ENCODE measurements around the gene SMURF2. TPM values are rescaled to one million over a fixed set of nuclear protein-coding genes. Genes with fewer than 3 reads are reported as not detected.

The SMURF2 gene
- total and polyA plus RNA-seq, 2 of the 4 experiments (the other 2 are of a cell fraction), result 131 to 774 TPM

- ChIA-PET POLR2A (ENCODE audit: unreplicated experiment) (no interaction called here), CTCF (no interaction called here)
- Histone ChIP-seq H3K9ac (ENCODE audit: low read depth, low read length) (no peak overlapping the region), H3K56ac (ENCODE audit: extremely low read depth, insufficient read depth, low read length) (no peak overlapping the region), H2BK20ac (ENCODE audit: low read depth, low read length) (no peak overlapping the region), H3K18ac (ENCODE audit: low read depth, low read length) (no peak overlapping the region), H4K20me1 (ENCODE audit: insufficient read depth, low read length) (peaks cover 78% of the 10 kb centered on the region), H3K79me1 (ENCODE audit: low read depth in 1 of 2, low read length in 2 of 2) (peaks cover 27 to 57% of the 10 kb centered on the region in 2 experiments), H3K4ac (ENCODE audit: low read depth, low read length) (no peak overlapping the region), H3K14ac (replicated peaks; ENCODE audit: low read depth, low read length) (no peak overlapping the region), H3K4me1 (ENCODE audit: control insufficient read depth, insufficient read depth, low read length) (peaks cover 2% of the 10 kb centered on the region; the same call in 1 of the 2 replicates), H3K23ac (ENCODE audit: low read depth, low read length) (no peak overlapping the region), H4K91ac (ENCODE audit: insufficient read depth, low read depth, low read length) (no peak overlapping the region), H3K4me3 (ENCODE audit: insufficient read depth, low read depth, low read length) (no peak overlapping the region), H3K27ac (ENCODE audit: insufficient read depth, low read length) (no peak overlapping the region), H2AFZ (replicated peaks; ENCODE audit: low read length, poor library complexity) (no peak overlapping the region), H4K8ac (ENCODE audit: low read depth in 2 of 2, low read length in 2 of 2) (no peak overlapping the region), H2BK15ac (ENCODE audit: low read depth, low read length) (no peak overlapping the region), H2BK120ac (ENCODE audit: low read depth, low read length) (no peak overlapping the region), H3K27me3 (ENCODE audit: control insufficient read depth, insufficient read depth, low read length) (no peaks in the 10 kb centered on the region), H2BK5ac (ENCODE audit: low read depth, low read length, poor library complexity, severe bottlenecking) (no peak overlapping the region), H2AK5ac (ENCODE audit: low read depth, low read length) (no peak overlapping the region), H3K9me1 (ENCODE audit: insufficient read depth, low read length) (peaks cover 3% of the 10 kb centered on the region; the same call in 1 of the 2 replicates), H3K36me3 (ENCODE audit: control insufficient read depth, insufficient read depth, low read length) (peaks cover 52% of the 10 kb centered on the region), H3K9me3 (ENCODE audit: control insufficient read depth, insufficient read depth, low read length) (no peaks in the 10 kb centered on the region), H3K4me2 (ENCODE audit: low read depth, low read length) (no peak overlapping the region), H4K5ac (ENCODE audit: low read depth, low read length) (no peak overlapping the region), H2AK9ac (replicated peaks; ENCODE audit: low read depth, low read length, poor library complexity) (no peak overlapping the region)
- TF ChIP-seq, protein P1, sequence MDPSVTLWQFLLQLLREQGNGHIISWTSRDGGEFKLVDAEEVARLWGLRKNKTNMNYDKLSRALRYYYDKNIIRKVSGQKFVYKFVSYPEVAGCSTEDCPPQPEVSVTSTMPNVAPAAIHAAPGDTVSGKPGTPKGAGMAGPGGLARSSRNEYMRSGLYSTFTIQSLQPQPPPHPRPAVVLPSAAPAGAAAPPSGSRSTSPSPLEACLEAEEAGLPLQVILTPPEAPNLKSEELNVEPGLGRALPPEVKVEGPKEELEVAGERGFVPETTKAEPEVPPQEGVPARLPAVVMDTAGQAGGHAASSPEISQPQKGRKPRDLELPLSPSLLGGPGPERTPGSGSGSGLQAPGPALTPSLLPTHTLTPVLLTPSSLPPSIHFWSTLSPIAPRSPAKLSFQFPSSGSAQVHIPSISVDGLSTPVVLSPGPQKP (IDR thresholded peaks at IDR 0.05; ENCODE audit: borderline replicate concordance, low read depth, low read length), result no peak
- TF ChIP-seq CEBPB (IDR thresholded peaks at IDR 0.05; ENCODE audit: low read depth, low read length), result no peak
- no peak for ATAC-seq (ENCODE audit: low read depth)
- WGBS, 2 experiments (ENCODE audit: extremely low coverage in 2 of 2, insufficient read length in 1 of 2), result 90% methylated on average over 3 of the region's 8 CpGs; no CpG with 5 or more reads in 1 of the 2 experiments
- BruUV-seq (replicated peaks), result no TSS peak
- dilution Hi-C loops (cut with HindIII; ENCODE audit: low sequenced_read_pairs, unreplicated experiment) (no loop called here), intact Hi-C loops (cut with micrococcal nuclease) (no loop called here), in situ Hi-C loops (cut with MboI; ENCODE audit: low sequenced_read_pairs) (no loop called here)
- DNase-seq, result no peak
These were observed 161.6 kb downstream of the SMURF2 start for GRCh38 chr17:64500487-64500859.

All from IMR-90 (cell line).